Stomach (tissue), 4 donors: ENCODE results near the gene QSER1.

Source experiments
- POLR2A ChIP-seq, 4 donors: fragments of 450-650 bp; IDR thresholded peaks; one replicate each; pipeline ENCODE4 v1.6.1; 2016; ENCODE audit warnings: antibody characterized with exemption in 4 of 4, control low read depth in 2 of 4, mild to moderate bottlenecking in 1 of 4, moderate library complexity in 1 of 4
- POLR2AphosphoS5 ChIP-seq, 3 donors: sonication (generic); formaldehyde crosslinking; IDR thresholded peaks; one replicate each; pipeline ENCODE4 v1.6.1; 2016; ENCODE audit warnings: antibody characterized with exemption in 3 of 3
- TF ChIP-seq, protein P1 (sequence below), 7 experiments: fragments of 450-650 bp in 4 of 7; fragments of 200-600 bp in 3 of 7; sonication (generic) in 3 of 7; IDR thresholded peaks; one replicate each; pipeline ENCODE4 v1.5.1; 2016 to 2019; ENCODE audit warnings: antibody characterized with exemption in 7 of 7, control low read depth in 2 of 7, mild to moderate bottlenecking in 1 of 7

DNA sequence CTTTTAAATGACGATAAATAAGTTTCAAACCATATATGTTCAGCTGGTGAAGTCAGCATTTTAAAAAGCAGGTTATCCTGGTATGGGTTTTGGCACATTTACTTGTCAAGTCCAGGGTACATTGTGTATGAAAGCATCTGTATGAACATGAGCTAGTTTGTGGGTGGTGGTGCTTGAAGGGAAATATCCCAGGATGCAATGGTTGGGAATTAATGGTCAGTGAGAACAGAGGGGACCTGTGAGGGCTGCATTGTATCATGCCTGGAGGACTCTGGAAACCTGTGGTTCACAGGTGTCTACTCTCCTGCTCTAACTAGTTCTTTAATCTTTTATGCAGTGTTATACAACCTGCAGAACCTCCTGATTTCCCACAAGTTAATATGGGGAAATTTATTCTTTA, 128.9 kb downstream of the QSER1 start:
- TF ChIP-seq, protein P1, sequence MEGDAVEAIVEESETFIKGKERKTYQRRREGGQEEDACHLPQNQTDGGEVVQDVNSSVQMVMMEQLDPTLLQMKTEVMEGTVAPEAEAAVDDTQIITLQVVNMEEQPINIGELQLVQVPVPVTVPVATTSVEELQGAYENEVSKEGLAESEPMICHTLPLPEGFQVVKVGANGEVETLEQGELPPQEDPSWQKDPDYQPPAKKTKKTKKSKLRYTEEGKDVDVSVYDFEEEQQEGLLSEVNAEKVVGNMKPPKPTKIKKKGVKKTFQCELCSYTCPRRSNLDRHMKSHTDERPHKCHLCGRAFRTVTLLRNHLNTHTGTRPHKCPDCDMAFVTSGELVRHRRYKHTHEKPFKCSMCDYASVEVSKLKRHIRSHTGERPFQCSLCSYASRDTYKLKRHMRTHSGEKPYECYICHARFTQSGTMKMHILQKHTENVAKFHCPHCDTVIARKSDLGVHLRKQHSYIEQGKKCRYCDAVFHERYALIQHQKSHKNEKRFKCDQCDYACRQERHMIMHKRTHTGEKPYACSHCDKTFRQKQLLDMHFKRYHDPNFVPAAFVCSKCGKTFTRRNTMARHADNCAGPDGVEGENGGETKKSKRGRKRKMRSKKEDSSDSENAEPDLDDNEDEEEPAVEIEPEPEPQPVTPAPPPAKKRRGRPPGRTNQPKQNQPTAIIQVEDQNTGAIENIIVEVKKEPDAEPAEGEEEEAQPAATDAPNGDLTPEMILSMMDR (IDR thresholded peaks at IDR 0.05), result no peak
- TF ChIP-seq POLR2AphosphoS5 (IDR thresholded peaks at IDR 0.05) (no peak), POLR2A (IDR thresholded peaks at IDR 0.05) (no peak)
